ENCODE results near the gene SCGB3A1.

SCGB3A1 gene

GRCh38 chr5:180583738-180584137 lies 7.6 kb downstream of the SCGB3A1 start:
- DNase-seq, result no peak

GRCh38 chr5:180580681-180581080 lies 10.6 kb downstream of the SCGB3A1 start:
- DNase-seq, result no peak

- DNase-seq, result no peak
Measured at GRCh38 chr5:180575571-180575970, 15.7 kb downstream of the SCGB3A1 start.

GRCh38 chr5:180568914-180569313 lies 22.4 kb downstream of the SCGB3A1 start:
- no peak for DNase-seq

- DNase-seq, result no peak
Measured at GRCh38 chr5:180563994-180564393, 27.3 kb downstream of the SCGB3A1 start.

- DNase-seq, result no peak
Measured at GRCh38 chr5:180558232-180558631, 33.1 kb downstream of the SCGB3A1 start.

GRCh38 chr5:180557217-180557809 lies 34.0 kb downstream of the SCGB3A1 start:
- no peak for DNase-seq

- no peak for DNase-seq
Measured at GRCh38 chr5:180555168-180555921, 36.0 kb downstream of the SCGB3A1 start.

GRCh38 chr5:180553530-180553929 lies 37.8 kb downstream of the SCGB3A1 start:
- no peak for DNase-seq

GRCh38 chr5:180548563-180548962 lies 42.7 kb downstream of the SCGB3A1 start:
- no peak for DNase-seq

- no peak for DNase-seq
Measured at GRCh38 chr5:180545248-180545647, 46.1 kb downstream of the SCGB3A1 start.

- no peak for DNase-seq
Measured at GRCh38 chr5:180541710-180542109, 49.6 kb downstream of the SCGB3A1 start.
